Measurements from ENCODE around the gene KLHL29. TPM values are rescaled to one million over a fixed set of nuclear protein-coding genes. Genes with fewer than 3 reads are reported as not detected.
A peak's percentile ranks its signal among the peaks of the same experiment; 100 is the strongest.

The KLHL29 gene
- total RNA-seq, 1 donor from 2014 or later = 8.0 TPM

GRCh38 chr2:23544589-23545295 lies 159.8 kb downstream of the KLHL29 start:
- H3K36me3 Mint-ChIP-seq (ENCODE audit: low read depth) = peaks cover 2% of the 10 kb centered on the region
- peaks cover 12% of the 10 kb centered on the region for H3K27me3 Mint-ChIP-seq (ENCODE audit: low read depth)
- no peaks in the 10 kb centered on the region for H3K9me3 Mint-ChIP-seq (ENCODE audit: low read depth)
- TF ChIP-seq CTCF (IDR thresholded peaks at IDR 0.05) = no peak
- peak overlapping the region; percentile 38 for H3K27ac Mint-ChIP-seq (ENCODE audit: unreplicated experiment)
- H3K4me1 Mint-ChIP-seq (ENCODE audit: low read depth) = peaks cover 39% of the 10 kb centered on the region
- H3K4me3 Mint-ChIP-seq (ENCODE audit: unreplicated experiment) = no peak overlapping the region
- no peak for DNase-seq (ENCODE audit: low spot score)

- peaks cover 2% of the 10 kb centered on the region for H3K36me3 Mint-ChIP-seq (ENCODE audit: low read depth)
- H3K27me3 Mint-ChIP-seq (ENCODE audit: low read depth) = peaks cover 13% of the 10 kb centered on the region
- no peak for DNase-seq (ENCODE audit: low spot score)
Measured at GRCh38 chr2:23545396-23545795, 160.4 kb downstream of the KLHL29 start.

GRCh38 chr2:23545811-23546210 lies 160.8 kb downstream of the KLHL29 start:
- Mint-ChIP-seq H3K4me1 (ENCODE audit: low read depth) (peaks cover 50% of the 10 kb centered on the region), H3K36me3 (ENCODE audit: low read depth) (peaks cover 2% of the 10 kb centered on the region), H3K9me3 (ENCODE audit: low read depth) (no peaks in the 10 kb centered on the region), H3K27ac (ENCODE audit: unreplicated experiment) (no peak overlapping the region), H3K4me3 (ENCODE audit: unreplicated experiment) (no peak overlapping the region), H3K27me3 (ENCODE audit: low read depth) (peaks cover 12% of the 10 kb centered on the region)
- no peak for TF ChIP-seq CTCF (IDR thresholded peaks at IDR 0.05)
- no peak for DNase-seq (ENCODE audit: low spot score)

More at GRCh38 chr2:23545396-23545795, 160.4 kb downstream of the KLHL29 start:
- TF ChIP-seq CTCF (IDR thresholded peaks at IDR 0.05) = peak; percentile 21
- Mint-ChIP-seq H3K9me3 (ENCODE audit: low read depth) (no peaks in the 10 kb centered on the region), H3K27ac (ENCODE audit: unreplicated experiment) (no peak overlapping the region), H3K4me1 (ENCODE audit: low read depth) (peaks cover 46% of the 10 kb centered on the region), H3K4me3 (ENCODE audit: unreplicated experiment) (no peak overlapping the region)

- Mint-ChIP-seq H3K4me3 (ENCODE audit: unreplicated experiment) (no peak overlapping the region), H3K36me3 (ENCODE audit: low read depth) (no peaks in the 10 kb centered on the region), H3K27ac (ENCODE audit: unreplicated experiment) (no peak overlapping the region), H3K9me3 (ENCODE audit: low read depth) (no peaks in the 10 kb centered on the region), H3K4me1 (ENCODE audit: low read depth) (peaks cover 50% of the 10 kb centered on the region), H3K27me3 (ENCODE audit: low read depth) (peaks cover 12% of the 10 kb centered on the region)
- peak; percentile 70 for DNase-seq (ENCODE audit: low spot score)
- TF ChIP-seq CTCF (IDR thresholded peaks at IDR 0.05) = no peak
Measured at GRCh38 chr2:23546913-23547312, 161.9 kb downstream of the KLHL29 start.

GRCh38 chr2:23547725-23548124 lies 162.7 kb downstream of the KLHL29 start:
- no peaks in the 10 kb centered on the region for H3K9me3 Mint-ChIP-seq (ENCODE audit: low read depth)
- H3K27me3 Mint-ChIP-seq (ENCODE audit: low read depth) = peaks cover 10% of the 10 kb centered on the region
- no peak overlapping the region for H3K27ac Mint-ChIP-seq (ENCODE audit: unreplicated experiment)
- H3K4me1 Mint-ChIP-seq (ENCODE audit: low read depth) = peaks cover 50% of the 10 kb centered on the region
- no peak for TF ChIP-seq CTCF (IDR thresholded peaks at IDR 0.05)
- no peak overlapping the region for H3K4me3 Mint-ChIP-seq (ENCODE audit: unreplicated experiment)
- no peaks in the 10 kb centered on the region for H3K36me3 Mint-ChIP-seq (ENCODE audit: low read depth)
- no peak for DNase-seq (ENCODE audit: low spot score)

All from chondrocyte (in vitro differentiated cells).